SK-N-MC (cell line): ENCODE data around the gene MRPS18C.
"Not testable (repeated sequence)": the region's sequence is repeated elsewhere in the genome, so short reads cannot be mapped to it uniquely, and the experiment has no call there.

ENCODE experiments used
- EZH2 ChIP-seq: fragments of 200-600 bp; sonication (generic); IDR thresholded peaks from one replicate; pipeline ENCODE4 v1.6.1; 2017; ENCODE audit warnings: antibody characterized with exemption
- POLR2AphosphoS5 ChIP-seq: IDR thresholded peaks from 2 replicates; pipeline ENCODE4 v1.6.1; 2012; ENCODE audit warnings: mild to moderate bottlenecking, low read depth, low read length, borderline replicate concordance

GRCh38 chr4:83496085-83496917 is 40.4 kb downstream of the MRPS18C start:
- TF ChIP-seq EZH2, POLR2AphosphoS5: not testable (repeated sequence)
